ENCODE results near the gene RNF167. TPM values are rescaled to one million over a fixed set of nuclear protein-coding genes. Genes with fewer than 3 reads are reported as not detected.

Gene RNF167
- total and polyA plus RNA-seq, 2 of the 4 experiments (the other 2 are of a cell fraction), result 13.1 to 79.5 TPM

- TF ChIP-seq USF2 (IDR thresholded peaks at IDR 0.05; ENCODE audit: low read depth, low read length) (peak; percentile 46; the same call in 1 of the 2 replicates), ELK1 (IDR thresholded peaks at IDR 0.05; ENCODE audit: borderline replicate concordance, low read depth, low read length) (no peak)
Measured at GRCh38 chr17:4967539-4968485, 27.7 kb downstream of the RNF167 start, which contains the start of gene SPAG7 (continued).
